A549 (cell line): Measurements from ENCODE around the gene REV1. TPM values are rescaled to one million over a fixed set of nuclear protein-coding genes. Genes with fewer than 3 reads are reported as not detected.

Experiments
- ATAC-seq, 2 experiments: fragments of 200-7000 bp in 1 of 2; fragments of >200 bp in 1 of 2; cut with Nextera tagmentation in 1 of 2; cut with Tn5 transposase in 1 of 2; 3 replicates each; pipeline versions ENCODE4 v1.8.0 to v1.9.1; 2018 to 2020; ENCODE audit warnings: mild to moderate bottlenecking in 1 of 2, moderate library complexity in 1 of 2
- CTCF ChIA-PET: fragments of 300-600 bp; sonication (Branson Sonifier 250); formaldehyde crosslinking; extraction: SDS; loops from one replicate; lab custom pipeline; 2021; ENCODE audit warnings: antibody characterized with exemption, inconsistent platforms; lab: Yijun Ruan, JAX
- POLR2A ChIA-PET: fragments of 350-600 bp; formaldehyde crosslinking; extraction: SDS; loops from one replicate; lab custom pipeline; 2021; ENCODE audit warnings: antibody characterized with exemption, inconsistent platforms; lab: Yijun Ruan, JAX
- DNase-seq, 2 experiments: peaks; one replicate each; pipeline versions ENCODE4 v3.0.0 to v3.0.0-alpha.2; 2011 to 2016; ENCODE audit warnings: low read depth in 1 of 2, low spot score in 1 of 2
- FAIRE-seq: peaks from 2 replicates; lab custom pipeline; 2011; peaks lifted over from hg19 to GRCh38; lab: Jason Lieb, UNC
- H3K27ac ChIP-seq, 2 experiments: fragments of >200 bp; sonication (Bioruptor Twin); formaldehyde crosslinking; 3 replicates each; pipeline ENCODE4 v1.5.1; 2016 to 2017
- H3K4me1 ChIP-seq: fragments of >200 bp; sonication (Bioruptor Twin); formaldehyde crosslinking; 3 replicates; pipeline ENCODE4 v1.6.1; 2016
- H3K4me2 ChIP-seq: fragments of >200 bp; sonication (Bioruptor Twin); formaldehyde crosslinking; 3 replicates; pipeline ENCODE4 v1.6.1; 2016
- H3K4me3 ChIP-seq: fragments of >200 bp; sonication (Bioruptor Twin); formaldehyde crosslinking; 3 replicates; pipeline ENCODE4 v1.5.1; 2016
- H3K9me3 ChIP-seq: fragments of >200 bp; sonication (Bioruptor Twin); formaldehyde crosslinking; 3 replicates; pipeline ENCODE4 v1.6.1; 2016
- ATOH8 ChIP-seq: fragments of 250-450 bp; sonication (Bioruptor Pico); IDR thresholded peaks from 2 replicates; pipeline ENCODE4 v1.5.0; 2020; ENCODE audit warnings: low read depth, mild to moderate bottlenecking, moderate library complexity
- BCL3 ChIP-seq: fragments of >200 bp; sonication (Bioruptor Twin); formaldehyde crosslinking; IDR thresholded peaks from 3 replicates; pipeline ENCODE4 v1.6.1; 2016
- BHLHE40 ChIP-seq: IDR thresholded peaks from 2 replicates; pipeline ENCODE4 v1.6.1; 2012; ENCODE audit warnings: low read depth, low read length, inconsistent platforms
- CBX2 ChIP-seq: fragments of 200-600 bp; sonication (generic); IDR thresholded peaks from 2 replicates; pipeline ENCODE4 v1.6.1; 2016; ENCODE audit warnings: low read depth, mild to moderate bottlenecking, borderline replicate concordance
- CEBPB ChIP-seq, 2 experiments: fragments of >200 bp in 1 of 2; sonication (Bioruptor Twin) in 1 of 2; formaldehyde crosslinking in 1 of 2; IDR thresholded peaks; 2 replicates each; pipeline ENCODE4 v1.6.1; 2012 to 2016
- E2F6 ChIP-seq: IDR thresholded peaks from 2 replicates; pipeline ENCODE4 v1.6.1; 2012; ENCODE audit warnings: low read depth, borderline replicate concordance
- EHMT2 ChIP-seq: fragments of 200-600 bp; sonication (generic); IDR thresholded peaks from 2 replicates; pipeline ENCODE4 v1.6.1; 2016; ENCODE audit warnings: antibody characterized with exemption, low read depth, mild to moderate bottlenecking, moderate library complexity
- FOSB ChIP-seq: fragments of 250-450 bp; sonication (Bioruptor Pico); IDR thresholded peaks from 2 replicates; pipeline ENCODE4 v1.5.0; 2020; ENCODE audit warnings: mild to moderate bottlenecking, moderate library complexity
- HDAC2 ChIP-seq: fragments of 200-600 bp; sonication (generic); IDR thresholded peaks from 2 replicates; pipeline ENCODE4 v1.6.1; 2016
- HES2 ChIP-seq: fragments of >200 bp; sonication (Bioruptor Twin); formaldehyde crosslinking; IDR thresholded peaks from 2 replicates; pipeline ENCODE4 v1.6.1; 2016
- HEYL ChIP-seq: fragments of 250-450 bp; sonication (Bioruptor Pico); IDR thresholded peaks from 2 replicates; pipeline ENCODE4 v1.8.0; 2021; ENCODE audit warnings: mild to moderate bottlenecking, moderate library complexity
- HOXA7 ChIP-seq: fragments of 250-450 bp; sonication (Bioruptor Pico); IDR thresholded peaks from 2 replicates; pipeline ENCODE4 v1.5.0; 2020; ENCODE audit warnings: mild to moderate bottlenecking, moderate library complexity
- HOXB13 ChIP-seq: fragments of 250-450 bp; sonication (Bioruptor Pico); IDR thresholded peaks from 2 replicates; pipeline ENCODE4 v1.5.0; 2020; ENCODE audit warnings: low read depth, mild to moderate bottlenecking, moderate library complexity
- KDM1A ChIP-seq: fragments of 200-600 bp; sonication (generic); IDR thresholded peaks from 2 replicates; pipeline ENCODE4 v1.6.1; 2016; ENCODE audit warnings: low read depth, mild to moderate bottlenecking
- KDM5A ChIP-seq: fragments of 200-600 bp; sonication (generic); IDR thresholded peaks from 2 replicates; pipeline ENCODE4 v1.6.1; 2016; ENCODE audit warnings: antibody characterized with exemption, mild to moderate bottlenecking
- NR3C1 ChIP-seq: fragments of >200 bp; sonication (Bioruptor Twin); formaldehyde crosslinking; IDR thresholded peaks from 3 replicates; pipeline ENCODE4 v1.6.1; 2017
- PBX3 ChIP-seq: IDR thresholded peaks from 2 replicates; pipeline ENCODE4 v1.6.1; 2012
- PHF8 ChIP-seq: fragments of 200-600 bp; sonication (generic); IDR thresholded peaks from 2 replicates; pipeline ENCODE4 v1.6.1; 2016; ENCODE audit warnings: low read depth, mild to moderate bottlenecking, antibody characterized with exemption, moderate library complexity, borderline replicate concordance
- POLR2A ChIP-seq: IDR thresholded peaks from 2 replicates; pipeline ENCODE4 v1.6.1; 2012; ENCODE audit warnings: mild to moderate bottlenecking, low read length
- RAD21 ChIP-seq, 2 experiments: fragments of >200 bp in 1 of 2; sonication (Bioruptor Twin) in 1 of 2; formaldehyde crosslinking in 1 of 2; IDR thresholded peaks in 1 of 2; conservative IDR thresholded peaks in 1 of 2; 2 replicates in 1 of 2; 3 replicates in 1 of 2; pipeline ENCODE4 v1.6.1; 2012 to 2018; ENCODE audit warnings: inconsistent platforms in 1 of 2
- RARB ChIP-seq: fragments of 250-450 bp; sonication (Bioruptor Pico); IDR thresholded peaks from 2 replicates; pipeline ENCODE4 v1.8.0; 2021; ENCODE audit warnings: mild to moderate bottlenecking, moderate library complexity
- RNF2 ChIP-seq: fragments of 200-600 bp; sonication (generic); IDR thresholded peaks from 2 replicates; pipeline ENCODE4 v1.6.1; 2016; ENCODE audit warnings: low read depth, mild to moderate bottlenecking, antibody characterized with exemption, moderate library complexity, borderline replicate concordance
- SREBF2 ChIP-seq: fragments of 450-650 bp; IDR thresholded peaks from 2 replicates; pipeline ENCODE4 v1.6.1; 2014; ENCODE audit warnings: mild to moderate bottlenecking, moderate library complexity
- TFCP2L1 ChIP-seq: fragments of 250-450 bp; sonication (Bioruptor Pico); IDR thresholded peaks from 2 replicates; pipeline ENCODE4 v1.5.0; 2021; ENCODE audit warnings: mild to moderate bottlenecking
- TP53 ChIP-seq: fragments of 250-450 bp; sonication (Bioruptor Pico); IDR thresholded peaks from 2 replicates; pipeline ENCODE4 v1.5.0; 2021; ENCODE audit warnings: mild to moderate bottlenecking, moderate library complexity
- ZSCAN20 ChIP-seq: fragments of 250-450 bp; sonication (Bioruptor Pico); IDR thresholded peaks from 2 replicates; pipeline ENCODE4 v1.8.0; 2022; ENCODE audit warnings: mild to moderate bottlenecking, moderate library complexity
- WGBS: methylation state at CpG from one replicate; pipeline ENCODE4 v1.1.6; 2017; ENCODE audit errors: missing lambda C conversion rate; 5-methylcytosine and 5-hydroxymethylcytosine counted together
- polyA plus RNA-seq, 4 experiments: library from polyadenylated mRNA; depleted of rRNA in 3 of 4; stranded (reverse); fragments of >200 nt; fragmentation: RNase III in 1 of 4; extraction: RNeasy Plus Mini Kit Qiagen cat#74134 plus additional on column Dnase treatment in 1 of 4; gene quantifications; 2 replicates in 3 of 4; 3 replicates in 1 of 4; pipeline ENCODE4 v1.2.3, GENCODE V29; 2011 to 2017
- TF ChIP-seq, protein P1 (sequence below): fragments of 450-650 bp; IDR thresholded peaks from 2 replicates; pipeline ENCODE4 v1.6.1; 2014; ENCODE audit warnings: antibody characterized with exemption
- TF ChIP-seq, protein P2 (sequence below): fragments of 250-450 bp; sonication (Bioruptor Pico); IDR thresholded peaks from 2 replicates; pipeline ENCODE4 v1.5.0; 2021; ENCODE audit warnings: mild to moderate bottlenecking, moderate library complexity, borderline replicate concordance

Gene REV1
- polyA plus RNA-seq, 2 of the 4 experiments (the other 2 are of a cell fraction), result 12.8 to 36.2 TPM

DNA sequence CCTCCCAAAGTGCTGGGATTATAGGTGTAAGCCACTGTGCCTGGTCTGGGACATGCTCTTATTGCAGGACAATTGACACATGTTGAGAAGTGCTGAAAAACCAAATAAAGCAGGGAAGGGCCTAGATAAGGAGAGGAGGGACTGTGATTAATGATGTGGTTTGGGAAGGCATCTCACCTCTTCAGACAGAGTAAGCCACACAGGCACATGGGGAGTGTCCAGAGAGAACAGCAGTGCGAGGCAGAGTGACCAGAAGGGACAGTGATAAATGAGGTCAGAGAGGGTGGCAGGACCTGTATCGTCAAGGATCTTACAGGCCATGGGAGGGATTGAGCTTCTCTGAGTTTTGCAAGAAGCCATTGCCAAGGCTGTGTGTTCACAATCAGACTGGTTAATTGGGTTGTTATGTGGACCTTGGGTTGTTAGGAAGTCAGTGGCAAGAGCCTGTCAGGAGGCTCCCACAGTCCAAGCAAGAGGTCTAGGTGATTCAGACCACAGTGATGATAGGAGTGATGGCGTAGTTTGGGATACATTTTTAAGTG lies 94.2 kb downstream of the REV1 start:
- FAIRE-seq (no peak), ATAC-seq (peak in 1 of 2 experiments; percentile 30; a peak in 2 of 6 replicates), DNase-seq (no peak)
- Histone ChIP-seq H3K27ac (no peak overlapping the region), H3K4me2 (no peak overlapping the region), H3K9me3 (no peaks in the 10 kb centered on the region), H3K4me1 (no peaks in the 10 kb centered on the region), H3K4me3 (no peak overlapping the region)
- ChIA-PET POLR2A (interaction anchor here (0.5 kb wide), 1 partner anchor 9 kb away, joined by 3 read pairs; no protein-coding TSS in a partner anchor), CTCF (interaction anchor here (1.6 kb wide), 1 partner anchor 9 kb away, joined by 4 read pairs; no protein-coding TSS in a partner anchor)
- TF ChIP-seq SREBF2 (no peak), POLR2A (no peak), CEBPB (IDR thresholded peaks at IDR 0.05) (no peak), TFCP2L1 (no peak), BHLHE40 (no peak), KDM1A (no peak), TP53 (CRISPR knock-in tag) (no peak), ZSCAN20 (CRISPR knock-in tag) (no peak)
- 88% methylated on average over 3 of the region's 3 CpGs for WGBS

DNA sequence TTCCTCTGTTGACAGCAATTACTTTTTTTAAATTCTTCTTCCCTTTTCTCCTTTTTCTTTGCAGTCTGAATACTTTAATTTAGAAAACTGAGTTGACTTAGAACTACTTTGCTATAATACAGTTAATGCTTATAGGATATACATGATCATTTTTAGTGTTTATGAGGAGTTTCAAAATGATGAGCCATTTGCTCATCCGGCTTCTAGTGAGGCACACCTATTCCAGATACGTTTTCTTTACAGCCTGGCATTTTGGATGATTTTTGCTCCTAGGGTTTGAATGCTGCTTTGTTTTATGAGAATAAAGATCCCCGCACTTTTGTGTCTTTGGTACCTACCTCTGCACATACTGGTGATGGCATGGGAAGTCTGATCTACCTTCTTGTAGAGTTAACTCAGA lies 99.9 kb downstream of the REV1 start:
- 76% methylated on average over 3 of the region's 3 CpGs for WGBS
- Histone ChIP-seq H3K4me3 (no peak overlapping the region), H3K27ac (no peak overlapping the region), H3K4me2 (no peak overlapping the region), H3K4me1 (no peaks in the 10 kb centered on the region), H3K9me3 (no peaks in the 10 kb centered on the region)
- TF ChIP-seq E2F6, result no peak
- no peak for TF ChIP-seq NR3C1
- TF ChIP-seq HOXA7 (CRISPR knock-in tag), result no peak
- no peak for TF ChIP-seq HOXB13
- TF ChIP-seq ATOH8, result no peak
- no peak for TF ChIP-seq SREBF2
- no peak for TF ChIP-seq PHF8
- no peak for TF ChIP-seq FOSB (CRISPR knock-in tag)
- TF ChIP-seq RAD21 (conservative IDR thresholded peaks at IDR 0.05 in 1 of 2, IDR thresholded peaks at IDR 0.05 in 1 of 2), result no peak
- TF ChIP-seq PBX3, result no peak
- TF ChIP-seq HDAC2, result no peak
- TF ChIP-seq EHMT2, result no peak
- POLR2A ChIA-PET, result no interaction called here
- CTCF ChIA-PET, result interaction anchor here (1.0 kb wide), 1 partner anchor 10 kb away, joined by 3 read pairs; no protein-coding TSS in a partner anchor
- FAIRE-seq, result no peak
- DNase-seq, result no peak
- ATAC-seq, result no peak

DNA sequence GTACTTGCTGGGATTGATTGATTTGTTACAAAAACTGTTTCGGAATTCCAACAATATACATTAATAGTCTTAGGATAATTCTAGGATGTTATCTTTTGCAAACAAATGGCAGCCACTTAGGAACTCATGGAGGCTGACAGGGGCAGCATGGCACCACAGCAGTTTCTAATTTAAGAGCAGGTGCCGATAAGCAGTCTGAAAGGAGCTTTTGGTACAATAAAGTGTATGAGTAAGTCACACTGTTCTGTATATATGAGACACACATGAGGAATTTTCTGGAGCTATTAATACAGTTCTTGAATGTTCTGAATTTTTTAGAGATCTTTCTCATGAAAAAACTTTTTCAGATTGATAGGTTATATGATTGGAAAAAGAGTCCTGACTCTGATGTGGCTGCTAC lies 100.4 kb downstream of the REV1 start:
- Histone ChIP-seq H3K4me1 (no peaks in the 10 kb centered on the region), H3K4me2 (no peak overlapping the region), H3K4me3 (no peak overlapping the region), H3K27ac (no peak overlapping the region), H3K9me3 (no peaks in the 10 kb centered on the region)
- no peak for ATAC-seq
- no peak for DNase-seq
- CTCF ChIA-PET, result interaction anchor here (1.0 kb wide), 1 partner anchor 10 kb away, joined by 3 read pairs; no protein-coding TSS in a partner anchor
- no peak for TF ChIP-seq PHF8
- TF ChIP-seq RARB (CRISPR knock-in tag), result no peak
- no peak for TF ChIP-seq RNF2
- no peak for TF ChIP-seq CBX2
- no peak for TF ChIP-seq KDM5A
- TF ChIP-seq HOXA7 (CRISPR knock-in tag), result no peak
- no peak for TF ChIP-seq HEYL
- TF ChIP-seq HES2, result no peak
- no peak for TF ChIP-seq E2F6
- TF ChIP-seq, protein P1, sequence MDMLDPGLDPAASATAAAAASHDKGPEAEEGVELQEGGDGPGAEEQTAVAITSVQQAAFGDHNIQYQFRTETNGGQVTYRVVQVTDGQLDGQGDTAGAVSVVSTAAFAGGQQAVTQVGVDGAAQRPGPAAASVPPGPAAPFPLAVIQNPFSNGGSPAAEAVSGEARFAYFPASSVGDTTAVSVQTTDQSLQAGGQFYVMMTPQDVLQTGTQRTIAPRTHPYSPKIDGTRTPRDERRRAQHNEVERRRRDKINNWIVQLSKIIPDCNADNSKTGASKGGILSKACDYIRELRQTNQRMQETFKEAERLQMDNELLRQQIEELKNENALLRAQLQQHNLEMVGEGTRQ, result no peak
- no peak for TF ChIP-seq BCL3
- TF ChIP-seq, protein P2, sequence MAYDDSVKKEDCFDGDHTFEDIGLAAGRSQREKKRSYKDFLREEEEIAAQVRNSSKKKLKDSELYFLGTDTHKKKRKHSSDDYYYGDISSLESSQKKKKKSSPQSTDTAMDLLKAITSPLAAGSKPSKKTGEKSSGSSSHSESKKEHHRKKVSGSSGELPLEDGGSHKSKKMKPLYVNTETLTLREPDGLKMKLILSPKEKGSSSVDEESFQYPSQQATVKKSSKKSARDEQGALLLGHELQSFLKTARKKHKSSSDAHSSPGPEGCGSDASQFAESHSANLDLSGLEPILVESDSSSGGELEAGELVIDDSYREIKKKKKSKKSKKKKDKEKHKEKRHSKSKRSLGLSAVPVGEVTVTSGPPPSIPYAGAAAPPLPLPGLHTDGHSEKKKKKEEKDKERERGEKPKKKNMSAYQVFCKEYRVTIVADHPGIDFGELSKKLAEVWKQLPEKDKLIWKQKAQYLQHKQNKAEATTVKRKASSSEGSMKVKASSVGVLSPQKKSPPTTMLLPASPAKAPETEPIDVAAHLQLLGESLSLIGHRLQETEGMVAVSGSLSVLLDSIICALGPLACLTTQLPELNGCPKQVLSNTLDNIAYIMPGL (CRISPR knock-in tag), result no peak
- FAIRE-seq, result no peak
- POLR2A ChIA-PET, result no interaction called here
- WGBS, result 42% methylated on average over 2 of the region's 2 CpGs
